Measurements from ENCODE around the gene MBOAT2. TPM values are rescaled to one million over a fixed set of nuclear protein-coding genes. Genes with fewer than 3 reads are reported as not detected.

Gene MBOAT2
- total RNA-seq, 5 donors from 2014 or later (not counting 1 experiment from before 2014, with no cell fraction given): 1.3 to 3.0 (median 2.7) TPM

- ChIA-PET CTCF (no interaction called here), POLR2A (no interaction called here)
- Mint-ChIP-seq H3K4me1 (no peaks in the 10 kb centered on the region), H3K36me3 (no peaks in the 10 kb centered on the region), H3K27ac (no peak overlapping the region), H3K27me3 (peaks cover 8 to 13% of the 10 kb centered on the region in 2 donors), H3K4me3 (no peak overlapping the region), H3K9me3 (peaks cover 0 to 9% (median 0%) of the 10 kb centered on the region in 3 donors)
- Histone ChIP-seq H3K27me3 (replicated peaks in 1 of 2; ENCODE audit: control insufficient read depth in 2 of 2, extremely low read depth in 1 of 2, insufficient read depth in 2 of 2, low read length in 1 of 2) (no peaks in the 10 kb centered on the region), H3K27ac (ENCODE audit: low read length) (no peak overlapping the region), H3K36me3 (ENCODE audit: control insufficient read depth in 2 of 2, extremely low read depth in 1 of 2, insufficient read depth in 1 of 2, low read length in 1 of 2) (no peaks in the 10 kb centered on the region), H3K4me1 (ENCODE audit: control insufficient read depth in 1 of 2, extremely low read depth in 1 of 2, insufficient read depth in 2 of 2, low read length in 2 of 2) (no peaks in the 10 kb centered on the region), H3K9me3 (no peaks in the 10 kb centered on the region), H3K4me3 (ENCODE audit: control insufficient read depth in 1 of 2, extremely low read depth in 1 of 2, low read length in 1 of 2) (no peak overlapping the region)
- DNase-seq (no peak), ATAC-seq (replicated peaks in 1 of 4) (no peak)
- WGBS (ENCODE audit: insufficient coverage): no CpG with 5 or more reads among the region's 9 CpGs
Observed at GRCh38 chr2:8966123-8966908, 37.2 kb downstream of the MBOAT2 start.

- no peaks in the 10 kb centered on the region for H3K9me3 ChIP-seq
- Mint-ChIP-seq H3K36me3 (no peaks in the 10 kb centered on the region), H3K9me3 (peaks cover 0 to 8% (median 0%) of the 10 kb centered on the region in 3 donors), H3K4me3 (no peak overlapping the region), H3K27me3 (peaks cover 8 to 13% of the 10 kb centered on the region in 2 donors), H3K27ac (no peak overlapping the region), H3K4me1 (no peaks in the 10 kb centered on the region)
- H3K4me3 ChIP-seq (ENCODE audit: control insufficient read depth in 1 of 2, extremely low read depth in 1 of 2, low read length in 1 of 2): no peak overlapping the region
- CTCF ChIA-PET: no interaction called here
- H3K4me1 ChIP-seq (ENCODE audit: control insufficient read depth in 1 of 2, extremely low read depth in 1 of 2, insufficient read depth in 2 of 2, low read length in 2 of 2): no peaks in the 10 kb centered on the region
- H3K27ac ChIP-seq (ENCODE audit: low read length): no peak overlapping the region
- WGBS (ENCODE audit: insufficient coverage): no CpG with 5 or more reads among the region's 8 CpGs
- H3K27me3 ChIP-seq (replicated peaks in 1 of 2; ENCODE audit: control insufficient read depth in 2 of 2, extremely low read depth in 1 of 2, insufficient read depth in 2 of 2, low read length in 1 of 2): no peaks in the 10 kb centered on the region
- DNase-seq (no peak), ATAC-seq (replicated peaks in 1 of 4) (no peak)
- POLR2A ChIA-PET: no interaction called here
- H3K36me3 ChIP-seq (ENCODE audit: control insufficient read depth in 2 of 2, extremely low read depth in 1 of 2, insufficient read depth in 1 of 2, low read length in 1 of 2): no peaks in the 10 kb centered on the region
Observed at GRCh38 chr2:8965216-8965969, 38.1 kb downstream of the MBOAT2 start.

- H3K9me3 Mint-ChIP-seq: no peaks in the 10 kb centered on the region
- no peak for ATAC-seq (replicated peaks in 1 of 4)
- H3K27ac Mint-ChIP-seq: no peak overlapping the region
- Histone ChIP-seq H3K9me3 (no peaks in the 10 kb centered on the region), H3K27ac (ENCODE audit: low read length) (no peak overlapping the region), H3K36me3 (ENCODE audit: control insufficient read depth in 2 of 2, extremely low read depth in 1 of 2, insufficient read depth in 1 of 2, low read length in 1 of 2) (no peaks in the 10 kb centered on the region), H3K4me3 (ENCODE audit: control insufficient read depth in 1 of 2, extremely low read depth in 1 of 2, low read length in 1 of 2) (no peak overlapping the region), H3K4me1 (ENCODE audit: control insufficient read depth in 1 of 2, extremely low read depth in 1 of 2, insufficient read depth in 2 of 2, low read length in 2 of 2) (no peaks in the 10 kb centered on the region), H3K27me3 (replicated peaks in 1 of 2; ENCODE audit: control insufficient read depth in 2 of 2, extremely low read depth in 1 of 2, insufficient read depth in 2 of 2, low read length in 1 of 2) (no peaks in the 10 kb centered on the region)
- ChIA-PET POLR2A (no interaction called here), CTCF (no interaction called here)
- H3K4me3 Mint-ChIP-seq: no peak overlapping the region
- no peaks in the 10 kb centered on the region for H3K4me1 Mint-ChIP-seq
- DNase-seq: no peak
- 80% methylated on average over 1 of the region's 6 CpGs for WGBS (ENCODE audit: insufficient coverage)
- H3K27me3 Mint-ChIP-seq: peaks cover 0 to 9% of the 10 kb centered on the region in 2 donors
- H3K36me3 Mint-ChIP-seq: no peaks in the 10 kb centered on the region
Observed at GRCh38 chr2:8962890-8963289, 40.6 kb downstream of the MBOAT2 start.

GRCh38 chr2:8957628-8958027, 45.9 kb downstream of the MBOAT2 start:
- H3K9me3 ChIP-seq: peaks cover 1% of the 10 kb centered on the region
- 64% methylated on average over 3 of the region's 4 CpGs for WGBS (ENCODE audit: insufficient coverage)
- Mint-ChIP-seq H3K4me1 (no peaks in the 10 kb centered on the region), H3K4me3 (no peak overlapping the region), H3K27me3 (peaks cover 3 to 7% of the 10 kb centered on the region in 2 donors), H3K27ac (no peak overlapping the region), H3K36me3 (no peaks in the 10 kb centered on the region), H3K9me3 (peaks cover 13 to 15% (median 13%) of the 10 kb centered on the region in 3 donors)
- peaks cover 0 to 11% of the 10 kb centered on the region in 2 experiments for H3K27me3 ChIP-seq (replicated peaks in 1 of 2; ENCODE audit: control insufficient read depth in 2 of 2, extremely low read depth in 1 of 2, insufficient read depth in 2 of 2, low read length in 1 of 2)
- peaks cover 0 to 5% of the 10 kb centered on the region in 2 experiments for H3K4me1 ChIP-seq (ENCODE audit: control insufficient read depth in 1 of 2, extremely low read depth in 1 of 2, insufficient read depth in 2 of 2, low read length in 2 of 2)
- ATAC-seq (replicated peaks in 1 of 4): no peak
- ChIA-PET CTCF (no interaction called here), POLR2A (no interaction called here)
- H3K27ac ChIP-seq (ENCODE audit: low read length): no peak overlapping the region
- DNase-seq: no peak
- no peaks in the 10 kb centered on the region for H3K36me3 ChIP-seq (ENCODE audit: control insufficient read depth in 2 of 2, extremely low read depth in 1 of 2, insufficient read depth in 1 of 2, low read length in 1 of 2)
- H3K4me3 ChIP-seq (ENCODE audit: control insufficient read depth in 1 of 2, extremely low read depth in 1 of 2, low read length in 1 of 2): no peak overlapping the region

- Mint-ChIP-seq H3K36me3 (no peaks in the 10 kb centered on the region), H3K27me3 (peaks cover 9 to 15% of the 10 kb centered on the region in 2 donors), H3K27ac (no peak overlapping the region), H3K4me1 (no peaks in the 10 kb centered on the region), H3K4me3 (no peak overlapping the region), H3K9me3 (peaks cover 15 to 23% (median 19%) of the 10 kb centered on the region in 3 donors)
- no peak for DNase-seq
- ChIA-PET POLR2A (no interaction called here), CTCF (no interaction called here)
- Histone ChIP-seq H3K36me3 (ENCODE audit: control insufficient read depth in 2 of 2, extremely low read depth in 1 of 2, insufficient read depth in 1 of 2, low read length in 1 of 2) (no peaks in the 10 kb centered on the region), H3K9me3 (peaks cover 3% of the 10 kb centered on the region), H3K27me3 (replicated peaks in 1 of 2; ENCODE audit: control insufficient read depth in 2 of 2, extremely low read depth in 1 of 2, insufficient read depth in 2 of 2, low read length in 1 of 2) (peaks cover 0 to 11% of the 10 kb centered on the region in 2 experiments), H3K4me1 (ENCODE audit: control insufficient read depth in 1 of 2, extremely low read depth in 1 of 2, insufficient read depth in 2 of 2, low read length in 2 of 2) (peaks cover 0 to 5% of the 10 kb centered on the region in 2 experiments), H3K27ac (ENCODE audit: low read length) (no peak overlapping the region), H3K4me3 (ENCODE audit: control insufficient read depth in 1 of 2, extremely low read depth in 1 of 2, low read length in 1 of 2) (no peak overlapping the region)
- no CpG with 5 or more reads among the region's 1 CpG for WGBS (ENCODE audit: insufficient coverage)
- ATAC-seq (replicated peaks in 1 of 4): no peak
Observed at GRCh38 chr2:8956774-8957173, 46.7 kb downstream of the MBOAT2 start.

GRCh38 chr2:8954990-8955389, 48.5 kb downstream of the MBOAT2 start:
- no peak overlapping the region for H3K4me3 Mint-ChIP-seq
- H3K36me3 ChIP-seq (ENCODE audit: control insufficient read depth in 2 of 2, extremely low read depth in 1 of 2, insufficient read depth in 1 of 2, low read length in 1 of 2): no peaks in the 10 kb centered on the region
- POLR2A ChIA-PET: no interaction called here
- no peak for ATAC-seq (replicated peaks in 1 of 4)
- WGBS (ENCODE audit: insufficient coverage): 80% methylated on average over 1 of the region's 3 CpGs
- CTCF ChIA-PET: no interaction called here
- no peak overlapping the region for H3K4me3 ChIP-seq (ENCODE audit: control insufficient read depth in 1 of 2, extremely low read depth in 1 of 2, low read length in 1 of 2)
- no peaks in the 10 kb centered on the region for H3K4me1 Mint-ChIP-seq
- no peaks in the 10 kb centered on the region for H3K36me3 Mint-ChIP-seq
- no peak for DNase-seq
- H3K27ac ChIP-seq (ENCODE audit: low read length): no peak overlapping the region
- peaks cover 9 to 19% of the 10 kb centered on the region in 2 donors for H3K27me3 Mint-ChIP-seq
- H3K4me1 ChIP-seq (ENCODE audit: control insufficient read depth in 1 of 2, extremely low read depth in 1 of 2, insufficient read depth in 2 of 2, low read length in 2 of 2): peaks cover 0 to 5% of the 10 kb centered on the region in 2 experiments
- H3K9me3 Mint-ChIP-seq: peaks cover 15 to 28% (median 22%) of the 10 kb centered on the region in 3 donors
- H3K27me3 ChIP-seq (replicated peaks in 1 of 2; ENCODE audit: control insufficient read depth in 2 of 2, extremely low read depth in 1 of 2, insufficient read depth in 2 of 2, low read length in 1 of 2): peaks cover 0 to 11% of the 10 kb centered on the region in 2 experiments
- peaks cover 3% of the 10 kb centered on the region for H3K9me3 ChIP-seq
- no peak overlapping the region for H3K27ac Mint-ChIP-seq

Measured in T-cell (primary cell).